C4-2B (cell line): ENCODE results near the gene LCNL1.

Experiments used
- ZFX ChIP-seq: fragments of 450-650 bp; IDR thresholded peaks from 2 replicates; pipeline ENCODE4 v1.6.1; 2017
- TF ChIP-seq, protein P1 (sequence below): fragments of 450-650 bp; conservative IDR thresholded peaks from 2 replicates; pipeline ENCODE4 v1.5.1; 2017; ENCODE audit warnings: mild to moderate bottlenecking

DNA sequence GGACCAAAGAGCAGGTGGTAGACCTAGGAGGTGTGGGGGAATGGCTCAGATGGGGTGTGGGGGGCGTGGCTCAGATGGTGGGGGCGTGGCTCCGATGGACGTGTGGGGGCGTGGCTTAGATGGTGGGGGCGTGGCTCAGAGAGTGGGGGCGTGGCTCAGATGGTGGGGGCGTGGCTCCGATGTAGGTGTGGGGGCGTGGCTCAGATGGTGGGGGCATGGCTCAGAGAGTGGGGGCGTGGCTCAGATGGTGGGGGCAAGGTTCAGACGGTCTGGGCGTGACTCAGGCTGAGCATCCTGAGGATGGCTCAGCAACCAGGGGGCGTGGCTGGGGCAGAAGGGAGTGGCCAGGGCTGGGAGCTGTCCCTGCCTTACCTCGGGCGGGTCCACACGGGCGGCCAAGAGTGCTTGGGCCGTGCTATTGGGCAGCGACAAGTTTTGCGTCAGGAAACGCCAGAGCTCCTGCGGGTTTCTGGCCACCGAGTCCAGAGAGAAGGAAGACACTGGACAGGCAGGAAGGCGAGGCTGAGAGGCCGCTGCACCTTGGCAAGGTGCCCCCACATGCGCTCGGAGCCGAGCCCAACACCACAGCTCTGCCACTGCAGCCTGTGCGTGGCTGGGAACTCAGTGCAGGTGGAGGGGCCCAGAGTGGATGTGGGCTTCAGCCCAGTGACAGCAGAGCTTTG lies 39.3 kb downstream of the LCNL1 start:
- TF ChIP-seq, protein P1, sequence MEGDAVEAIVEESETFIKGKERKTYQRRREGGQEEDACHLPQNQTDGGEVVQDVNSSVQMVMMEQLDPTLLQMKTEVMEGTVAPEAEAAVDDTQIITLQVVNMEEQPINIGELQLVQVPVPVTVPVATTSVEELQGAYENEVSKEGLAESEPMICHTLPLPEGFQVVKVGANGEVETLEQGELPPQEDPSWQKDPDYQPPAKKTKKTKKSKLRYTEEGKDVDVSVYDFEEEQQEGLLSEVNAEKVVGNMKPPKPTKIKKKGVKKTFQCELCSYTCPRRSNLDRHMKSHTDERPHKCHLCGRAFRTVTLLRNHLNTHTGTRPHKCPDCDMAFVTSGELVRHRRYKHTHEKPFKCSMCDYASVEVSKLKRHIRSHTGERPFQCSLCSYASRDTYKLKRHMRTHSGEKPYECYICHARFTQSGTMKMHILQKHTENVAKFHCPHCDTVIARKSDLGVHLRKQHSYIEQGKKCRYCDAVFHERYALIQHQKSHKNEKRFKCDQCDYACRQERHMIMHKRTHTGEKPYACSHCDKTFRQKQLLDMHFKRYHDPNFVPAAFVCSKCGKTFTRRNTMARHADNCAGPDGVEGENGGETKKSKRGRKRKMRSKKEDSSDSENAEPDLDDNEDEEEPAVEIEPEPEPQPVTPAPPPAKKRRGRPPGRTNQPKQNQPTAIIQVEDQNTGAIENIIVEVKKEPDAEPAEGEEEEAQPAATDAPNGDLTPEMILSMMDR = no peak
- TF ChIP-seq ZFX = no peak
